ENCODE results near the gene MAP2K4. TPM values are rescaled to one million over a fixed set of nuclear protein-coding genes. Genes with fewer than 3 reads are reported as not detected.

The MAP2K4 gene
- total RNA-seq, 2 donors from 2014 or later = 34.9 to 35.6 TPM

- ATAC-seq (no peak), DNase-seq (ENCODE audit: low spot score) (no peak)
- H3K27ac Mint-ChIP-seq = no peak overlapping the region
- H3K4me1 Mint-ChIP-seq (ENCODE audit: low read depth in 2 of 2) = no peaks in the 10 kb centered on the region
- H3K36me3 Mint-ChIP-seq = no peaks in the 10 kb centered on the region
- no peak overlapping the region for H3K4me3 Mint-ChIP-seq
- no peaks in the 10 kb centered on the region for H3K9me3 Mint-ChIP-seq
- H3K27me3 Mint-ChIP-seq = no peaks in the 10 kb centered on the region
These were observed 158.1 kb downstream of the MAP2K4 start for GRCh38 chr17:12178644-12179330.

- DNase-seq (ENCODE audit: low spot score) (no peak), ATAC-seq (no peak)
- Mint-ChIP-seq H3K36me3 (no peaks in the 10 kb centered on the region), H3K4me3 (no peak overlapping the region), H3K27ac (no peak overlapping the region), H3K9me3 (no peaks in the 10 kb centered on the region), H3K27me3 (peaks cover 0 to 6% of the 10 kb centered on the region in 2 donors), H3K4me1 (ENCODE audit: low read depth in 2 of 2) (no peaks in the 10 kb centered on the region)
These were observed 160.1 kb downstream of the MAP2K4 start for GRCh38 chr17:12180644-12181261.

GRCh38 chr17:12187658-12188057 is 167.0 kb downstream of the MAP2K4 start:
- Mint-ChIP-seq H3K4me3 (no peak overlapping the region), H3K4me1 (ENCODE audit: low read depth in 2 of 2) (no peaks in the 10 kb centered on the region), H3K9me3 (peaks cover 5% of the 10 kb centered on the region), H3K27ac (no peak overlapping the region), H3K27me3 (peaks cover 0 to 6% of the 10 kb centered on the region in 2 donors), H3K36me3 (peaks cover 14% of the 10 kb centered on the region)
- no peak for ATAC-seq
- DNase-seq (ENCODE audit: low spot score) = no peak

- Mint-ChIP-seq H3K27ac (no peak overlapping the region), H3K4me3 (no peak overlapping the region), H3K9me3 (peaks cover 10% of the 10 kb centered on the region), H3K4me1 (ENCODE audit: low read depth in 2 of 2) (no peaks in the 10 kb centered on the region), H3K27me3 (peaks cover 2 to 8% of the 10 kb centered on the region in 2 donors), H3K36me3 (peaks cover 8% of the 10 kb centered on the region)
- DNase-seq (ENCODE audit: low spot score) (no peak), ATAC-seq (no peak)
These were observed 172.6 kb downstream of the MAP2K4 start for GRCh38 chr17:12193144-12193735.

Other genes with a start within 250 kb of the MAP2K4 start
- gene ZNF18, start 23.4 kb upstream of the MAP2K4 start, total RNA-seq = 1 to 10 TPM; 6.7 to 7.0 TPM

Measured in natural killer cell treated with Interleukin-12 subunit alpha and Interleukin-12 subunit beta and Interleukin-15 and Interleukin-18, amount 100 ng/mL, for 72 hours (primary cell).